GM19099 (cell line): Measurements from ENCODE around the gene PRKRIP1.

Experiments used
- POLR2A ChIP-seq: IDR thresholded peaks from 3 replicates; pipeline ENCODE4 v1.6.1; 2011; ENCODE audit warnings: low read depth; ENCODE audit not compliant: insufficient read length; ENCODE audit errors: extremely low read depth

PRKRIP1 gene

GRCh38 chr7:102450242-102450641 is 54.1 kb downstream of the PRKRIP1 start:
- peak; percentile 28 for TF ChIP-seq POLR2A

DNA sequence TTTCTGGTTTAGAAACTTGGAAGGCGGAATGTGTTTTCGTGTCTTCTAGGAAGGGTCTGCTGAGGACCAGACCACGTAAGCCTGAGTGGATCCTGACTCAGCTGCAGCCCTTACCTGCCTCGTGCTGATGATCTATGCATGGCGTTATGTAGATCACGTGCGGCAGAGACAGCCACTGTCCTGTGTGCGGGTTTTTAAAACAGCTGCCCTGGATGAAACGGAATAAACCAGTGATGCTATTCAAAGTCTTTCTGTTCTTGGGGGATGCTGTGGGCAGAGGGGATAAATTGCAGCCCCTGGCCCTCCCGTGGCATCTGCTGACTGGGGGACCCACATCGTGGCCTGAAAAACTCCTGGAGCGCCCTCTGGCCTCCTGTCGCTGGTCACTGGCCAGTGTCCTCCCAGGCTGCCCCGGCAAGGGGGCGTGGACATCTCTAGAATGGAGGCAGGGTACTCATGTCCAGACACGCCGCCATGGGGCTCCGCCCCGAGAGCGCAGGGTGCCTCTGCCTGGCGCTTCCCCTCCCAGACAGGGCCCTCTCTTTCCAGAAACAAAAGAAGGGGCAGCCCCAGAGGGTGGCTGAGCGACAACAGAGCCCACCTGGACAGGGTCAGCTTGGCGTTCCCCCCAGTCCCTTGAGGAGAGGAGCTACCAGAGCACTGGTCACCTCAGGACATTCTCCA is 55.4 kb downstream of the PRKRIP1 start:
- TF ChIP-seq POLR2A: no peak

DNA sequence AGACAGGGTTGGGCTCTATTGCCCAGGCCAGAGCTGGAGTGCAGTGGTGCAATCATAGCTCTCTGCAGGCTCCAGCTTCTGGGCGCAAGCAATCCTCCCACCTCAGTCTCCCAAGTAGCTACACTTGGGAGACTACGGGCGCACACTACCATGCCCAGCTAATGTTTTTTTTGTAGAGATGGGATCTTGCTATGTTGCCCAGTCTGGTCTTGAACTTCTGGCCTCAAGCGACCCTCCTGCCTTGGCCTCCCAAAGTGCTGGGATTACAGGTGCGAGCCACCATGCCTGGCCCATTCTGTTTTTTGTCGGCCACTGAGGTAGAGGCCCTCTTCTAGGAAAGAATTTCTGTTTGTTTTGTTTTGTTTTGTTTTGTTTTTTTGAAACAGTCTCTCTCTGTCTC is 56.3 kb downstream of the PRKRIP1 start:
- no peak for TF ChIP-seq POLR2A

- TF ChIP-seq POLR2A: no peak
Observed at GRCh38 chr7:102453319-102453718, 57.2 kb downstream of the PRKRIP1 start.

DNA sequence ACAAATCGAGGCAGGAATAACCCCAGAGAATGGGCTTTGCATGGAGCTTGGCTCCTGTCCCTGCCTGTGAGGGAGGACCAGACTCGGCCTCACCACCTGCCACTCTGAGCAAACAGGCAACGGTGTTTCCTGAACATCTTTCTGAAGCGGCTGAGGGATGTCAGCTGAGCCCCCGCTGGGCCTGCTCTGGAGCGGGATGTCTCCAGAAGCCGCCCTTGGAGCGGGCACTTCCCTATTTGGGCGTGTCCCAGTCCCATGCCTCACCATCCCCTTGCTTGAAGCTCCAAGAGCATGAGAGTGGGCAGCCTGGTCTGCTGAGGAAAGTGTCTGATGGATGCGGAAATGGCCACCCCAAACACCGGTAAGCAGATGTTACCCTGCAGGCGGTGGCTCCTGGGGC is 58.3 kb downstream of the PRKRIP1 start:
- no peak for TF ChIP-seq POLR2A

- TF ChIP-seq POLR2A: no peak
Observed at GRCh38 chr7:102455596-102455995, 59.4 kb downstream of the PRKRIP1 start.

DNA sequence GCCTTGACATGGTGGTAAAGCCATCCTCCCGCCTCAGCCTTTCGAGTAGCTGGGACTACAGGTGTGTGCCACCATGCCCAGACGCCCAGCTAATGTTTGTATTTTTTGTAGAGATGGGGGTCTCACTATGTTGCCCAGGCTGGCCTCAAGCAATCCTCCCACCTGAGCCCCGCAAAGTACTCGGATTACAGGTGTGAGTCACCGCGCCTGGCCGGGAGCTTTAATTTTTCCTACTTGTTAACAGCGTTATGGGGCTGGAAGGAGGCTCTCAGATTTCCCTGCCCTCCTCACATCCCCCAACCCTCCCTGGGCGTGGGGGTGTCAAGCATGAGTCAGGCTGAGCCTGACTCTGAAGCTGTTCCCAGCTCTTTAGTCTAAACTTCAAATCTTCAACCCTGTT is 60.2 kb downstream of the PRKRIP1 start:
- TF ChIP-seq POLR2A: no peak

DNA sequence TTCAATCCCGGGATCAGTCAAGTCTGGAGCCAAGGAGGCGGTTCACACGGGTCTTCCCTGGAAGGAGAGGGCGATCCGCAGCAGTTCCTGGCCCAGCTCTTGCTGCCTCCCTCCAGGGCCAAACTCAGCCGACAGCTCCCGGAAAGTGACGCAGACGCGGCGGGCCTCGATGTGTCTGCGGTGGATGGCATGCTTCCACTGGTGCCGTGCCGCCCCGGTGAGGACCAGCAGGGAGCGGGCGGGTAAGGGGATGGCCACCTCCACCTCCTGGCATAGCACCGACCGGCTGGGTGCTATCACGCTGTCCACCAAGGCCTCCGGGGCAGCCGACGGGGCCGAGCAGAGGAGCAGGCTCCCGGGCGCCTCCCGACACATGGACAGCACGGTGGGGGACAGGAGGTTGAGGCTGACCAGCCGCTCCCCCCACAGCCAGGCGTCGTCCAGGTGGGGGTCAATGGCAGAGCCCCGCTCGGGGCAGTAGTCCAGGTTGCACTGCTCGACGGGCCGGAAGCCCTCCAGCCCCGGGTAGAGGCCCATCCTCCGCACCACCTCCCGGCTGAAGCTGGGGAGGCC is 61.3 kb downstream of the PRKRIP1 start:
- TF ChIP-seq POLR2A: no peak

GRCh38 chr7:102459221-102459844 is 63.2 kb downstream of the PRKRIP1 start:
- no peak for TF ChIP-seq POLR2A

DNA sequence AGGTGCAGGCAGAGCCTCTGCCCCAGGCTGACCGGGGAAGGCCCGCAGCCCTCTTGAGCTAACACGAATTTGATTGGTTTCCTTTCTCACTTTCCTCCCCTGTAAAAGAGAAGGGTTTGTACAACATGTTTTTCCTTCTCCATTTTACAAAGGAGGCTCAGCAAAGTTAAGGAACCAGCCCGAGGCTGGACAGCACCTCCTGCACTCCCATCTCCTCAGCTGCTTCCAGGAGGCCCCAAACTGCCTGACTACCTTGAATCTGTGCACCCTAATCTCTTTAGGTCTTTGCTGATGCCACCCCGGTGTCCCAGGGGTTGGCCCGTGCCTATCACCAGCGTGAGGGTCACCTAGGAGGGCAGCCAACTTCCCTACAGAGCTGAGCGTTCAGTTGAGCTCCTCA is 64.3 kb downstream of the PRKRIP1 start:
- no peak for TF ChIP-seq POLR2A

- no peak for TF ChIP-seq POLR2A
Observed at GRCh38 chr7:102463841-102464576, 67.8 kb downstream of the PRKRIP1 start.

DNA sequence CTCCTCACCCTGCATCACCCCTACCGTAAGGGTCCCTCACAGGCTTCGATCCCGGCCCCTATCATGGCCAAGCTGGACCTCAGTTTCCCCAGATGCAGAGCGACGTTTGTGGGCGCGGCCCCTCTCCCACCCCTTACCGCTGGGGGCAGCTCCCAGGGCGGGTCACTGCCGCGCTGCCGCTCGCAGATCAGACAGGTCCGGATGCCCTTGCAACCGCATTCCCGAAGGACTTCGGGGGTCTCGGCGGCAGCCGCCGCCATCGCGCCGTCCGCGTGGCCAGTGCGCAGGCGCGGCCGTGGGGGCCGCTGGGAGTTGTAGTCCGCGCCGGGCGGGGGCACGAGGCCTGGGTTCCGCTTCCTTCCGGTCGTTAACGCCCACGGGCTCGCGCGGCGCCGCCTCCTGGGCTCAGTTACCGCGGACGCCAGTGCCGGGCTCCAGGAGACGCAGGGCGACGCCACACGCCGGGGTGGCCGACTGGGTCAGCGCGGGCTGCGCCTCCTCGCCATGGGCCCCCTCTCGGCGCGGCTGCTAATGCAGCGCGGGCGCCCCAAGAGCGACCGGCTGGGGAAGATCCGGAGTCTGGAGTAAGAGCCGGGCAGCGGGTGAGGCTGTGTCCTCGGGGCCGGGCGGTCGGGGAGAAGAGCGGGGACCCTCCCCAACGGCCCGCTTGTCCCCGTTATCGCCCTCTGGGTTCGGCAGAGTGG is 68.6 kb downstream of the PRKRIP1 start, which contains the start of the genes ALKBH4 and LRWD1:
ALKBH4 (minus strand) TSS at position 287 of the 704 bp plus-strand sequence; CDS start at position 260, 27 bp downstream.
LRWD1 (plus strand) TSS at position 408 of the 704 bp plus-strand sequence; CDS start at position 505, 97 bp downstream.
- TF ChIP-seq POLR2A: peak; percentile 86

DNA sequence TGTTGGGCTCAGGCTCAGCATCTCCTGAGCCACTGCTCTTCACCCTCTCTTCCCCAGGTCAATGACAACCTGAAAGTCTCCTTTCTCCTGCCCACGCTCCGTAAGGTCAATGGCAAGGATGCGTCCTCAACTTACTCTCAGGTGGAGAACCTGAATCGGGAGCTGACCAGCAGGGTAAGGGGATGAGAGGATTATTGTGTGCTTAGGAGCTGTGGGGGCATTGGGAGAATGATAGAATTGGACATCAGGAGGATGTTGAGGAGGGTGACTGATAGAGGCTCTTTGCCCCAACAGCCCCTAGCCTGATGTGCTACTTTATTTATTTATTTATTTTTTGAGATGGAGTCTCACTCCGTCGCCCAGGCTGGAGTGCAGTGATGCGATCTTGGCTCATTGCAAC is 69.9 kb downstream of the PRKRIP1 start:
- TF ChIP-seq POLR2A: no peak

DNA sequence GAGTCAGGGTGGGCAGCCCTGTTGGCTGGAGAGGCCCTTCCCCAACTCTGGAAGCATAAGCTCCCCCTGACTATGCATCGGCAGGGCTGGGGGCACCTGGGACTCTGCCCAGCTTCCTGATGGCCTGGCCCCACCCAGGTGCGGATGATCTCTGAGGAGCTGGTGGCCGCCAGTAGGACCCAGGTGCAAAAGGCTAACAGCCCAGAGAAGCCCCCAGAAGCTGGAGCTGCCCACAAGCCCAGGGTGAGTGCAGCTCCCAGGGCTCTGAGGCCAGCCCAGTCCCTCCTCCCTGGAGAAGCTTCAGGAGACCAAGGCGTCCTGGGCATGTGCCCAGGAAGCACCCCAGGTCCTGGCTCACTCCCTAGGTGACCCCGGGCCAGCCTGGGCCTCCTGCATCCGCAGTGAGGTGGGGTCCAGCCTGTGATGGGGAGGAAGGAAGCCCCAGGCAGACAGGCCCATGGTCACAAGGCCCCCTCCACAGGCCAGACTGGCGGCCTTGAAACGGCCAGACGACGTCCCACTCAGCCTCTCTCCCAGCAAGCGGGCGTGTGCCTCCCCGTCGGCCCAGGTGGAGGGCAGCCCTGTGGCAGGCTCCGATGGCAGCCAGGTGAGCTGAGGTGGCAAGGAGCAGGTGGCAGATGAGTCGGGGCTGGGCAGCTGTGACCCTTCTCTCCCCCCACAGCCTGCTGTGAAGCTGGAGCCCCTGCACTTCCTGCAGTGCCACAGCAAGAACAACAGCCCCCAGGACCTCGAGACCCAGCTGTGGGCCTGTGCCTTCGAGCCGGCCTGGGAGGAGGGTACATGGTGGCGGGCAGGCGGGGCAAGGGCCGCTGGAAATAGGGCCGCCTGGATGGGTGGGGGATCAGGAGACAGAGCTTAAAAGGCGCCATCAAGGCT is 71.7 kb downstream of the PRKRIP1 start:
- TF ChIP-seq POLR2A: no peak
